SH-SY5Y (cell line): ENCODE measurements around the gene KDM3A.

Experiments
- GATA2 ChIP-seq: IDR thresholded peaks from 2 replicates; pipeline ENCODE4 v1.6.1; 2011; ENCODE audit warnings: mild to moderate bottlenecking, low read depth, low read length
- GATA3 ChIP-seq: IDR thresholded peaks from 2 replicates; pipeline ENCODE4 v1.6.1; 2011; ENCODE audit warnings: low read depth, mild to moderate bottlenecking, low read length, moderate library complexity

DNA sequence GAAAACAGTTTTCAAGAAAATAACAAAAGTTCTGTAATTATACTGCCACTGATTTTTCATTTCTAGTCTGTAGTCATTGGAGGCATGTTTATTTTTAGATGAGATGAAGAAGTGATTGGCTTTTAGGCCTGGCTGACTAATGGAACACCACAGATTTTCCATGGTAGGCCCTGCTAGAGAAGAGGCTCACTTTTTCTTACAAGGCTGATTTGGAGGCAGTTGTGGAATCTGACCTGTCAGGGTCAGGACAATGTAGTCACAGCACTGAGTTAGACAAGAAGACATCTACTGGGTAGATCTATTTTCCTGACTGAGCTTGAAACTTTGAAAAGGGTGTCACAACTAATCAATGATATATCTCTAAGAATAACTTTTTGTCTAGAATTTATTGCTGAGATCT is 43.9 kb downstream of the KDM3A start:
- TF ChIP-seq GATA2 (no peak), GATA3 (no peak)
